ENCODE measurements around the gene SLC8A2.

The SLC8A2 gene

DNA sequence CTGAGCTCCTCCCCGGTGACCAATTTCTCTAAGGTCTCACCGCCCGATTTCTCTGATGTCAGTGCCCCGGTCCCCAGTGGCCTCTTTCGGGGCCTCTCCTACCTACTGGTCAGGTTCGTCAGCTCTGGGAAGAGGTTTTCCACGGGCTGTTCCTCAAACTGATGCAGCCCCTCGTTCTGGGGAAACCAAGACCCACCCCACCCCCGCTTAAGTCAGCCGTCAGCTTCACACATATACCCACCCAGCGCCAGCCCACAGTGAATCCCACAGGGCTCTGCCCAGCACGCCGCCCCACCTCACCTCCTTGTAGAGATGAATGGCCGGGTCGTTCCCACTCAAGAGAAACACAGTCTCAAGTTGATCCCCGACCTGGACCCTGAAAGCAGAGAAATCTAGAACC lies 9.0 kb upstream of the SLC8A2 start:
- H2BK5ac ChIP-seq (ENCODE audit: low read depth, low read length, poor library complexity, severe bottlenecking), result no peak overlapping the region
- no peak overlapping the region for H3K23ac ChIP-seq (ENCODE audit: low read length in 2 of 2)
- H3K79me1 ChIP-seq (replicated peaks; ENCODE audit: low read length, poor library complexity, severe bottlenecking), result no peaks in the 10 kb centered on the region
- H2AFZ ChIP-seq (ENCODE audit: low read depth, low read length), result no peak overlapping the region
- H3K18ac ChIP-seq (ENCODE audit: low read depth in 1 of 2, low read length in 2 of 2), result no peak overlapping the region
- H2BK120ac ChIP-seq (ENCODE audit: low read depth, low read length), result no peak overlapping the region
- H3K27ac ChIP-seq (ENCODE audit: low read length, poor library complexity, severe bottlenecking), result no peak overlapping the region
- no peak overlapping the region for H4K91ac ChIP-seq (ENCODE audit: low read length)
- H2BK15ac ChIP-seq (ENCODE audit: low read depth, poor library complexity, severe bottlenecking), result no peak overlapping the region
- no peak overlapping the region for H3K4ac ChIP-seq (ENCODE audit: low read depth in 1 of 2, low read length in 2 of 2)
- H3K14ac ChIP-seq (ENCODE audit: low read length in 2 of 2), result no peak overlapping the region
- H3K4me3 ChIP-seq (ENCODE audit: insufficient read depth in 1 of 2, low read depth in 1 of 2, low read length in 2 of 2), result no peak overlapping the region
- WGBS, result 85% methylated on average over 16 of the region's 16 CpGs
- H2AK5ac ChIP-seq (ENCODE audit: low read length, severe bottlenecking), result no peak overlapping the region
- H2BK12ac ChIP-seq (ENCODE audit: low read length in 2 of 2), result no peak overlapping the region
- peaks cover 8 to 10% of the 10 kb centered on the region in 2 experiments for H3K36me3 ChIP-seq (ENCODE audit: control insufficient read depth in 1 of 2, insufficient read depth in 2 of 2, low read depth in 1 of 2, low read length in 2 of 2)
- no peak overlapping the region for H3K9ac ChIP-seq (ENCODE audit: low read length)
- no peaks in the 10 kb centered on the region for H3K9me3 ChIP-seq (ENCODE audit: control insufficient read depth, low read length)
- no peak for DNase-seq
- H3K4me1 ChIP-seq (ENCODE audit: control insufficient read depth, insufficient read depth, low read depth, low read length), result peaks cover 11% of the 10 kb centered on the region
- H3K27me3 ChIP-seq (ENCODE audit: control insufficient read depth in 1 of 2, insufficient read depth in 1 of 2, low read length in 2 of 2), result peaks cover 0 to 9% of the 10 kb centered on the region in 2 experiments
- H3K4me2 ChIP-seq (ENCODE audit: low read length, poor library complexity, severe bottlenecking), result no peak overlapping the region
- H4K8ac ChIP-seq (ENCODE audit: low read length), result no peak overlapping the region

- no peak overlapping the region for H3K27ac ChIP-seq (ENCODE audit: low read length, poor library complexity, severe bottlenecking)
- H3K4ac ChIP-seq (ENCODE audit: low read depth in 1 of 2, low read length in 2 of 2), result no peak overlapping the region
- H2BK5ac ChIP-seq (ENCODE audit: low read depth, low read length, poor library complexity, severe bottlenecking), result no peak overlapping the region
- no peak overlapping the region for H3K4me3 ChIP-seq (ENCODE audit: insufficient read depth in 1 of 2, low read depth in 1 of 2, low read length in 2 of 2)
- H3K36me3 ChIP-seq (ENCODE audit: control insufficient read depth in 1 of 2, insufficient read depth in 2 of 2, low read depth in 1 of 2, low read length in 2 of 2), result peaks cover under 1 to 5% of the 10 kb centered on the region in 2 experiments
- no peak overlapping the region for H3K18ac ChIP-seq (ENCODE audit: low read depth in 1 of 2, low read length in 2 of 2)
- no peak overlapping the region for H3K4me2 ChIP-seq (ENCODE audit: low read length, poor library complexity, severe bottlenecking)
- H2AK5ac ChIP-seq (ENCODE audit: low read length, severe bottlenecking), result no peak overlapping the region
- no peak overlapping the region for H2AFZ ChIP-seq (ENCODE audit: low read depth, low read length)
- H4K8ac ChIP-seq (ENCODE audit: low read length), result no peak overlapping the region
- peak; percentile 16 for DNase-seq
- no peak overlapping the region for H2BK12ac ChIP-seq (ENCODE audit: low read length in 2 of 2)
- H4K91ac ChIP-seq (ENCODE audit: low read length), result no peak overlapping the region
- H3K14ac ChIP-seq (ENCODE audit: low read length in 2 of 2), result no peak overlapping the region
- H3K79me1 ChIP-seq (replicated peaks; ENCODE audit: low read length, poor library complexity, severe bottlenecking), result no peaks in the 10 kb centered on the region
- H3K9me3 ChIP-seq (ENCODE audit: control insufficient read depth, low read length), result no peaks in the 10 kb centered on the region
- H2BK120ac ChIP-seq (ENCODE audit: low read depth, low read length), result no peak overlapping the region
- peak overlapping the region in 1 of 2 experiments; percentile 70 for H3K23ac ChIP-seq (ENCODE audit: low read length in 2 of 2)
- H2BK15ac ChIP-seq (ENCODE audit: low read depth, poor library complexity, severe bottlenecking), result no peak overlapping the region
- 12% methylated on average over 35 of the region's 39 CpGs for WGBS
- H3K9ac ChIP-seq (ENCODE audit: low read length), result no peak overlapping the region
- peaks cover 0 to 9% of the 10 kb centered on the region in 2 experiments for H3K27me3 ChIP-seq (ENCODE audit: control insufficient read depth in 1 of 2, insufficient read depth in 1 of 2, low read length in 2 of 2)
- H3K4me1 ChIP-seq (ENCODE audit: control insufficient read depth, insufficient read depth, low read depth, low read length), result peaks cover 11% of the 10 kb centered on the region
Observed at GRCh38 chr19:47479701-47480503, 8.2 kb upstream of the SLC8A2 start.

- H4K91ac ChIP-seq (ENCODE audit: low read length), result no peak overlapping the region
- H3K18ac ChIP-seq (ENCODE audit: low read depth in 1 of 2, low read length in 2 of 2), result no peak overlapping the region
- no peak overlapping the region for H2BK5ac ChIP-seq (ENCODE audit: low read depth, low read length, poor library complexity, severe bottlenecking)
- no peak for DNase-seq
- H3K4me2 ChIP-seq (ENCODE audit: low read length, poor library complexity, severe bottlenecking), result no peak overlapping the region
- no peak overlapping the region for H4K8ac ChIP-seq (ENCODE audit: low read length)
- peaks cover 0 to 5% of the 10 kb centered on the region in 2 experiments for H3K36me3 ChIP-seq (ENCODE audit: control insufficient read depth in 1 of 2, insufficient read depth in 2 of 2, low read depth in 1 of 2, low read length in 2 of 2)
- no peak overlapping the region for H2BK15ac ChIP-seq (ENCODE audit: low read depth, poor library complexity, severe bottlenecking)
- no peak overlapping the region for H3K27ac ChIP-seq (ENCODE audit: low read length, poor library complexity, severe bottlenecking)
- H2BK120ac ChIP-seq (ENCODE audit: low read depth, low read length), result no peak overlapping the region
- no peak overlapping the region for H3K14ac ChIP-seq (ENCODE audit: low read length in 2 of 2)
- no peaks in the 10 kb centered on the region for H3K79me1 ChIP-seq (replicated peaks; ENCODE audit: low read length, poor library complexity, severe bottlenecking)
- no peak overlapping the region for H3K23ac ChIP-seq (ENCODE audit: low read length in 2 of 2)
- no peak overlapping the region for H3K4ac ChIP-seq (ENCODE audit: low read depth in 1 of 2, low read length in 2 of 2)
- H3K4me1 ChIP-seq (ENCODE audit: control insufficient read depth, insufficient read depth, low read depth, low read length), result peaks cover 9% of the 10 kb centered on the region
- peaks cover 18 to 23% of the 10 kb centered on the region in 2 experiments for H3K27me3 ChIP-seq (ENCODE audit: control insufficient read depth in 1 of 2, insufficient read depth in 1 of 2, low read length in 2 of 2)
- H2BK12ac ChIP-seq (ENCODE audit: low read length in 2 of 2), result no peak overlapping the region
- H3K9me3 ChIP-seq (ENCODE audit: control insufficient read depth, low read length), result no peaks in the 10 kb centered on the region
- no peak overlapping the region for H3K4me3 ChIP-seq (ENCODE audit: insufficient read depth in 1 of 2, low read depth in 1 of 2, low read length in 2 of 2)
- no peak overlapping the region for H3K9ac ChIP-seq (ENCODE audit: low read length)
- 88% methylated on average over 17 of the region's 17 CpGs for WGBS
- H2AK5ac ChIP-seq (ENCODE audit: low read length, severe bottlenecking), result no peak overlapping the region
- no peak overlapping the region for H2AFZ ChIP-seq (ENCODE audit: low read depth, low read length)
Observed at GRCh38 chr19:47476438-47476972, 4.8 kb upstream of the SLC8A2 start.

- H3K4me1 ChIP-seq (ENCODE audit: control insufficient read depth, insufficient read depth, low read depth, low read length), result peaks cover 9% of the 10 kb centered on the region
- H3K9ac ChIP-seq (ENCODE audit: low read length), result no peak overlapping the region
- no peak overlapping the region for H2BK15ac ChIP-seq (ENCODE audit: low read depth, poor library complexity, severe bottlenecking)
- H3K27me3 ChIP-seq (ENCODE audit: control insufficient read depth in 1 of 2, insufficient read depth in 1 of 2, low read length in 2 of 2), result peaks cover 27 to 33% of the 10 kb centered on the region in 2 experiments
- H3K18ac ChIP-seq (ENCODE audit: low read depth in 1 of 2, low read length in 2 of 2), result no peak overlapping the region
- H3K9me3 ChIP-seq (ENCODE audit: control insufficient read depth, low read length), result no peaks in the 10 kb centered on the region
- no peak for DNase-seq
- H3K79me1 ChIP-seq (replicated peaks; ENCODE audit: low read length, poor library complexity, severe bottlenecking), result no peaks in the 10 kb centered on the region
- H2AK5ac ChIP-seq (ENCODE audit: low read length, severe bottlenecking), result no peak overlapping the region
- no peak overlapping the region for H3K23ac ChIP-seq (ENCODE audit: low read length in 2 of 2)
- H2BK120ac ChIP-seq (ENCODE audit: low read depth, low read length), result no peak overlapping the region
- H3K36me3 ChIP-seq (ENCODE audit: control insufficient read depth in 1 of 2, insufficient read depth in 2 of 2, low read depth in 1 of 2, low read length in 2 of 2), result peaks cover 0 to 5% of the 10 kb centered on the region in 2 experiments
- WGBS, result 88% methylated on average over 9 of the region's 9 CpGs
- no peak overlapping the region for H3K4me2 ChIP-seq (ENCODE audit: low read length, poor library complexity, severe bottlenecking)
- H3K14ac ChIP-seq (ENCODE audit: low read length in 2 of 2), result no peak overlapping the region
- no peak overlapping the region for H4K91ac ChIP-seq (ENCODE audit: low read length)
- no peak overlapping the region for H3K27ac ChIP-seq (ENCODE audit: low read length, poor library complexity, severe bottlenecking)
- H2BK5ac ChIP-seq (ENCODE audit: low read depth, low read length, poor library complexity, severe bottlenecking), result no peak overlapping the region
- H4K8ac ChIP-seq (ENCODE audit: low read length), result no peak overlapping the region
- H3K4ac ChIP-seq (ENCODE audit: low read depth in 1 of 2, low read length in 2 of 2), result no peak overlapping the region
- no peak overlapping the region for H2BK12ac ChIP-seq (ENCODE audit: low read length in 2 of 2)
- no peak overlapping the region for H2AFZ ChIP-seq (ENCODE audit: low read depth, low read length)
- H3K4me3 ChIP-seq (ENCODE audit: insufficient read depth in 1 of 2, low read depth in 1 of 2, low read length in 2 of 2), result no peak overlapping the region
Observed at GRCh38 chr19:47475465-47475864, 3.8 kb upstream of the SLC8A2 start.
